ENCODE measurements around the gene MYO6.
"Not testable (repeated sequence)": the region's sequence is repeated elsewhere in the genome, so short reads cannot be mapped to it uniquely, and the experiment has no call there.

The MYO6 gene

GRCh38 chr6:75723382-75723781, 25.7 kb upstream of the MYO6 start:
- no peak overlapping the region for H2BK120ac ChIP-seq (ENCODE audit: low read depth, low read length)
- H2BK5ac ChIP-seq (ENCODE audit: low read length), result no peak overlapping the region
- no CpG with 5 or more reads among the region's 2 CpGs for WGBS, 2 donors (ENCODE audit: extremely low coverage in 2 of 2, insufficient read length in 2 of 2, insufficient replicate concordance in 1 of 2)
- no peak overlapping the region for H3K14ac ChIP-seq (ENCODE audit: low read length)
- H3K18ac ChIP-seq (ENCODE audit: low read length), result no peak overlapping the region
- no peak overlapping the region for H3K4me2 ChIP-seq (ENCODE audit: insufficient read depth, low read length, poor library complexity, severe bottlenecking)
- H3K27ac ChIP-seq (replicated peaks; ENCODE audit: low read length), result no peak overlapping the region
- H3K36me3 ChIP-seq (replicated peaks in 1 of 2; ENCODE audit: control insufficient read depth in 2 of 2, insufficient read depth in 2 of 2, low read length in 2 of 2), result peaks cover 0 to 8% of the 10 kb centered on the region in 2 donors
- H4K91ac ChIP-seq (ENCODE audit: low read depth, low read length, poor library complexity), result no peak overlapping the region
- no peaks in the 10 kb centered on the region for H3K79me1 ChIP-seq (ENCODE audit: low read depth, low read length)
- H3K9me3 ChIP-seq (replicated peaks in 1 of 2; ENCODE audit: control insufficient read depth in 2 of 2, insufficient read depth in 1 of 2, low read depth in 1 of 2, low read length in 2 of 2), result no peaks in the 10 kb centered on the region
- no peak overlapping the region for H3K4ac ChIP-seq (ENCODE audit: low read length)
- no peak overlapping the region for H3K23ac ChIP-seq (ENCODE audit: low read depth, low read length, poor library complexity)
- H2BK15ac ChIP-seq (ENCODE audit: low read length), result no peak overlapping the region
- no peak overlapping the region for H3K9ac ChIP-seq (ENCODE audit: low read depth, low read length, poor library complexity)
- DNase-seq (ENCODE audit: low spot score), result no peak
- H2AFZ ChIP-seq (ENCODE audit: low read length), result no peak overlapping the region
- H4K8ac ChIP-seq (ENCODE audit: low read depth, low read length), result no peak overlapping the region
- no peaks in the 10 kb centered on the region for H3K4me1 ChIP-seq (ENCODE audit: control insufficient read depth in 2 of 2, insufficient read depth in 1 of 2, low read depth in 1 of 2, low read length in 2 of 2)
- no peak overlapping the region for H2BK12ac ChIP-seq (ENCODE audit: low read length)
- no peak overlapping the region for H2AK5ac ChIP-seq (ENCODE audit: low read depth, low read length)
- H3K4me3 ChIP-seq (ENCODE audit: low read length in 2 of 2), result no peak overlapping the region
- no peaks in the 10 kb centered on the region for H3K27me3 ChIP-seq (ENCODE audit: control insufficient read depth in 3 of 3, insufficient read depth in 3 of 3, low read depth in 1 of 3, low read length in 3 of 3)

DNA sequence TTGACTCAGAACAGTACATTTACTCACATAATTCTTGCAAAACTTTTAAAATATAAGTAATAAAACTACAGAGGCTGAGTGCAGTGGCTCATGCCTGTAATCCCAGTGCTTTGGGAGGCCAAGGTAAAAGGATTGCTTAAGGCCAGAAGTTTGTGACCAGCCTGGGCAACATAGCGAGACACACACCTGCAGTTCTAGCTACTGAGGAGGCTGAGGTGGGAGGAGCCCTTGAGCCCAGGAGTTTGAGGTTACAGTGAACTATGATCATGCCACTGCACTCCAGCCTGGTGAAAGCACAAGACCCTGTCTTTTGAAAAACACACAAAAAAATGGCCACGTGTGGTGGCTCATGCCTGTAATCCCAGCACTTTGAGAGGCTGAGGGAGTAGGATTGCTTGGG, 21.8 kb upstream of the MYO6 start:
- H2BK15ac ChIP-seq (ENCODE audit: low read length), result no peak overlapping the region
- no peak overlapping the region for H3K4ac ChIP-seq (ENCODE audit: low read length)
- no peaks in the 10 kb centered on the region for H3K4me1 ChIP-seq (ENCODE audit: control insufficient read depth in 2 of 2, insufficient read depth in 1 of 2, low read depth in 1 of 2, low read length in 2 of 2)
- no peak overlapping the region for H3K14ac ChIP-seq (ENCODE audit: low read length)
- H2BK120ac ChIP-seq (ENCODE audit: low read depth, low read length), result no peak overlapping the region
- no peak overlapping the region for H3K9ac ChIP-seq (ENCODE audit: low read depth, low read length, poor library complexity)
- H3K27ac ChIP-seq (replicated peaks; ENCODE audit: low read length), result no peak overlapping the region
- no peaks in the 10 kb centered on the region for H3K27me3 ChIP-seq (ENCODE audit: control insufficient read depth in 3 of 3, insufficient read depth in 3 of 3, low read depth in 1 of 3, low read length in 3 of 3)
- no peak overlapping the region for H4K8ac ChIP-seq (ENCODE audit: low read depth, low read length)
- H2BK5ac ChIP-seq (ENCODE audit: low read length), result no peak overlapping the region
- H4K91ac ChIP-seq (ENCODE audit: low read depth, low read length, poor library complexity), result no peak overlapping the region
- H3K36me3 ChIP-seq (replicated peaks in 1 of 2; ENCODE audit: control insufficient read depth in 2 of 2, insufficient read depth in 2 of 2, low read length in 2 of 2), result no peaks in the 10 kb centered on the region
- no peak overlapping the region for H2AFZ ChIP-seq (ENCODE audit: low read length)
- no peak overlapping the region for H2AK5ac ChIP-seq (ENCODE audit: low read depth, low read length)
- H3K4me3 ChIP-seq (ENCODE audit: low read length in 2 of 2), result no peak overlapping the region
- H3K23ac ChIP-seq (ENCODE audit: low read depth, low read length, poor library complexity), result no peak overlapping the region
- no peak overlapping the region for H2BK12ac ChIP-seq (ENCODE audit: low read length)
- no peaks in the 10 kb centered on the region for H3K9me3 ChIP-seq (replicated peaks in 1 of 2; ENCODE audit: control insufficient read depth in 2 of 2, insufficient read depth in 1 of 2, low read depth in 1 of 2, low read length in 2 of 2)
- no peak overlapping the region for H3K4me2 ChIP-seq (ENCODE audit: insufficient read depth, low read length, poor library complexity, severe bottlenecking)
- WGBS, 2 donors (ENCODE audit: extremely low coverage in 2 of 2, insufficient read length in 2 of 2, insufficient replicate concordance in 1 of 2), result no CpG with 5 or more reads among the region's 2 CpGs
- H3K79me1 ChIP-seq (ENCODE audit: low read depth, low read length), result no peaks in the 10 kb centered on the region
- no peak for DNase-seq (ENCODE audit: low spot score)
- no peak overlapping the region for H3K18ac ChIP-seq (ENCODE audit: low read length)

- H2AK5ac ChIP-seq (ENCODE audit: low read depth, low read length); H3K4ac ChIP-seq (ENCODE audit: low read length); H4K91ac ChIP-seq (ENCODE audit: low read depth, low read length, poor library complexity); H3K4me3 ChIP-seq (ENCODE audit: low read length in 2 of 2); DNase-seq (ENCODE audit: low spot score); H3K36me3 ChIP-seq (replicated peaks in 1 of 2; ENCODE audit: control insufficient read depth in 2 of 2, insufficient read depth in 2 of 2, low read length in 2 of 2); H3K4me2 ChIP-seq (ENCODE audit: insufficient read depth, low read length, poor library complexity, severe bottlenecking); H4K8ac ChIP-seq (ENCODE audit: low read depth, low read length); H3K9ac ChIP-seq (ENCODE audit: low read depth, low read length, poor library complexity); H3K79me1 ChIP-seq (ENCODE audit: low read depth, low read length); H2BK12ac ChIP-seq (ENCODE audit: low read length); H3K9me3 ChIP-seq (replicated peaks in 1 of 2; ENCODE audit: control insufficient read depth in 2 of 2, insufficient read depth in 1 of 2, low read depth in 1 of 2, low read length in 2 of 2); H2AFZ ChIP-seq (ENCODE audit: low read length); H3K27ac ChIP-seq (replicated peaks; ENCODE audit: low read length); H3K14ac ChIP-seq (ENCODE audit: low read length); H3K18ac ChIP-seq (ENCODE audit: low read length); H3K27me3 ChIP-seq (ENCODE audit: control insufficient read depth in 3 of 3, insufficient read depth in 3 of 3, low read depth in 1 of 3, low read length in 3 of 3); H2BK5ac ChIP-seq (ENCODE audit: low read length); H2BK15ac ChIP-seq (ENCODE audit: low read length); H2BK120ac ChIP-seq (ENCODE audit: low read depth, low read length); H3K23ac ChIP-seq (ENCODE audit: low read depth, low read length, poor library complexity); H3K4me1 ChIP-seq (ENCODE audit: control insufficient read depth in 2 of 2, insufficient read depth in 1 of 2, low read depth in 1 of 2, low read length in 2 of 2): not testable (repeated sequence)
- WGBS, 2 donors (ENCODE audit: extremely low coverage in 2 of 2, insufficient read length in 2 of 2, insufficient replicate concordance in 1 of 2), result no CpG with 5 or more reads among the region's 8 CpGs
Measured at GRCh38 chr6:75731029-75731428, 18.0 kb upstream of the MYO6 start.

DNA sequence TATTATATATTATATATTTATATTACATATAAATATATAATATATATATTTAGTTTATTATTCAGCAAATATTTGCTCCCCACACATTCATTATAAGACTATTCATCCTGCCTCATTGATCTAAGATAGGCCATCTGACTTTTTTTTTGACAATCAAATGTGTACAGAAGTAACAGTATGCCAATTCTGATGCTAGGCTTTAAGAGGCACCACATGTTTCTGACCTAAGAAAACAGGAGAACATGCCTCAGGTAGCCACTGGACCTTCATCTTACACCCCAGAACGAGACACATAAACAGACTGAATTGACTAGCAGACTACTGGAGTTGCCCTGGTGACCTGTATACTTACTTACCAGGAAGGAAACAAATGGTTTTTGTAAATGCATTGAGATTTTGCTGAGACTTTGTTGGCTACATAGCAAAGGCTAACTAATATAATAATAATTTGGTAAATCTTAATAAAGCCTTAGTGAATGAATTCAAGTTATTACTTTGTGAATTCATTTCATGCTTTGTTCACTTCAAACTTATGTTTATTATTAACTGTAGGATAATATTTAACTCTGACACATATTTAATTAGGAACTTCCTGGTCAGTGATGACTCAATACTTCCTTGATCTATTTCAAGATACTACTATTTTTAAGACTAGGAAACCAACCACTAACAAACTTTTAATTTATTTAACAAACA, 13.4 kb upstream of the MYO6 start:
- Histone ChIP-seq H3K4me1 (ENCODE audit: control insufficient read depth in 2 of 2, insufficient read depth in 1 of 2, low read depth in 1 of 2, low read length in 2 of 2) (no peaks in the 10 kb centered on the region), H2BK5ac (ENCODE audit: low read length) (no peak overlapping the region), H2BK12ac (ENCODE audit: low read length) (no peak overlapping the region), H2BK120ac (ENCODE audit: low read depth, low read length) (no peak overlapping the region), H3K27ac (replicated peaks; ENCODE audit: low read length) (no peak overlapping the region), H3K23ac (ENCODE audit: low read depth, low read length, poor library complexity) (no peak overlapping the region), H3K36me3 (replicated peaks in 1 of 2; ENCODE audit: control insufficient read depth in 2 of 2, insufficient read depth in 2 of 2, low read length in 2 of 2) (no peaks in the 10 kb centered on the region), H4K8ac (ENCODE audit: low read depth, low read length) (no peak overlapping the region), H3K9me3 (replicated peaks in 1 of 2; ENCODE audit: control insufficient read depth in 2 of 2, insufficient read depth in 1 of 2, low read depth in 1 of 2, low read length in 2 of 2) (no peaks in the 10 kb centered on the region), H3K27me3 (ENCODE audit: control insufficient read depth in 3 of 3, insufficient read depth in 3 of 3, low read depth in 1 of 3, low read length in 3 of 3) (no peaks in the 10 kb centered on the region), H3K4me3 (ENCODE audit: low read length in 2 of 2) (no peak overlapping the region), H3K4ac (ENCODE audit: low read length) (no peak overlapping the region), H4K91ac (ENCODE audit: low read depth, low read length, poor library complexity) (no peak overlapping the region), H3K18ac (ENCODE audit: low read length) (no peak overlapping the region), H3K9ac (ENCODE audit: low read depth, low read length, poor library complexity) (no peak overlapping the region), H2AFZ (ENCODE audit: low read length) (no peak overlapping the region), H3K14ac (ENCODE audit: low read length) (no peak overlapping the region), H2BK15ac (ENCODE audit: low read length) (no peak overlapping the region), H2AK5ac (ENCODE audit: low read depth, low read length) (no peak overlapping the region), H3K79me1 (ENCODE audit: low read depth, low read length) (no peaks in the 10 kb centered on the region), H3K4me2 (ENCODE audit: insufficient read depth, low read length, poor library complexity, severe bottlenecking) (no peak overlapping the region)
- WGBS, 2 donors (ENCODE audit: extremely low coverage in 2 of 2, insufficient read length in 2 of 2, insufficient replicate concordance in 1 of 2), result no CpG with 5 or more reads among the region's 1 CpG
- no peak for DNase-seq (ENCODE audit: low spot score)
